HG02623 (cell line): ENCODE results near the gene PPP2R1B.

Experiments used
- ATAC-seq: cut with Tn5 transposase; IDR thresholded peaks from one replicate; pipeline ENCODE4 v1.9.1; 2021; ENCODE audit warnings: moderate library complexity; ENCODE audit not compliant: unreplicated experiment

Gene PPP2R1B

GRCh38 chr11:111698852-111699559 is 67.2 kb downstream of the PPP2R1B start:
- ATAC-seq = no peak

GRCh38 chr11:111697933-111698371 is 68.2 kb downstream of the PPP2R1B start:
- peak; percentile 47 for ATAC-seq

DNA sequence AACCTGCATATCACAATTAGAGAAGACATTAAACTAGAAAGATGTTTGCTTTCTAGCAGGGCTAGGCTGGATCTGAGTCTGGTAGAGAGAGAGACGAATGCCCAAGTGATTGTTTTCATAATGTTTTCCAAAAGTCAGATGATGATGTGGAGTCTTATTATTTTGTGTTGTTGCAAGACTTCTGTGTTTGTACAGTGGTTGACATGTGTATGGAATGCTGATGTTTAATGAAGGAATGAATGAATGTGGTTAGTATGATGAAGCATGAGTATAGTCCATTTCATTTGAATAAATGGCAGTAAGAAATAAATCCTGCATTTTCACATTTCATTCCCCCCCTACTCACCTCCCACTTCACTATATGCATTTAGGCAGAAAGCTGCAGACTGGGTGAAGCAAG is 69.6 kb downstream of the PPP2R1B start:
- no peak for ATAC-seq

GRCh38 chr11:111694851-111695250 is 71.3 kb downstream of the PPP2R1B start:
- no peak for ATAC-seq

GRCh38 chr11:111693224-111693937 is 72.8 kb downstream of the PPP2R1B start:
- no peak for ATAC-seq

DNA sequence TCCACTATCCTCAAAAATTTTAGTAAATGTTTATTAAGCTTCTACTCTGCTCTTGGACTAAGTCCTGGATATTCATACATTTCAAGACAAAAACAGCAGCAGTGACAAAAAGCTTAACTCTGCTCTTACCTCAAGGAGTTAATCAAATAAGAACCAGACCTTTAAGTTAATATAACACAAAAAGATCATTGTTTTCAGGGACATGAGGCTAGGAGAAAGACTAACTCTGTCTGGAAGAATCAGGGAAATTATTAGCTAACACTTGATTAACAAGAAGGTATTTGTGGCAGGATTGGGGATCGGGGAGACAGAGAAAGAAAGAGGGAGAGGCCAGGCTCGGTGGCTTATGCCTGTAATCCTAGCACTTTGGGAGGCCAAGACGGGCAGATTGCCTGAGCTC is 74.4 kb downstream of the PPP2R1B start:
- no peak for ATAC-seq

DNA sequence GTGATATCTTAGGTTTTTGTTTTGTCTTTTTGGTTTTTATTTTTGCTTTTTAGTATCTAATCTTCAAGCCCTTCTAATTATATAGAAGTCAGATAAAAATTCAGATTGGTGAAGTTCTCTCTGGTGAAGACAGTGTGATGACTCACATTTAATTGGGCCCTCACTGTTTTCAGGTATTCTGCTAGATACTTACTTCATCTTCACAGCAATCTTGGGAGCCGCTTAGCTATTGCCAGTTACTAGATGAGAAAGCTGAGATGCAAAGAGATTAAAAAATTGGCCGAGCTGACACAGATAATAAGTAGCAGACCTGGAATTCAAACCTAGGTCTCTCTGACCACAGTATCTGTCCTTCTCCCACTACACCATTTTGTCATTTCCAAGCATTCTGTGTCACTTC is 75.0 kb downstream of the PPP2R1B start:
- no peak for ATAC-seq

GRCh38 chr11:111688013-111688412 is 78.2 kb downstream of the PPP2R1B start:
- no peak for ATAC-seq

DNA sequence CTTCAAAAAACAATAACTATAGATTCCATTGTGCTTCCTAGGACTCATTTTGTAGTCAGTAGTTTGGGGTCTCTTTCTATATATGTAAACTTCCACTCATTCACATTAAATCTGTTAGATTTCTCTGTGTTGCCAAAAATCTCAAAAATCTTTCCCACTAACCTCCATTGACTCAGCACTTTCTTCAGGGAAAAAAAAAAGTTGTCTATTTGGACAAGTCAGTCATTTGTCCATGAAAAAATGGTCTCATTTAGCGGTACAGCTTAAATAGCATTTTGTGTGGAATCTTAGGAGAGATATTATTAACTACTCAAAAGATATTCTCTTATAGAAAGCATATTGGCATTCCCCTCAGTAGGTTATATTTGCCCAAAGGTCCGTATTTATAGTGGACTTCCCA is 81.9 kb downstream of the PPP2R1B start:
- ATAC-seq = no peak

GRCh38 chr11:111683806-111684205 is 82.4 kb downstream of the PPP2R1B start:
- no peak for ATAC-seq

DNA sequence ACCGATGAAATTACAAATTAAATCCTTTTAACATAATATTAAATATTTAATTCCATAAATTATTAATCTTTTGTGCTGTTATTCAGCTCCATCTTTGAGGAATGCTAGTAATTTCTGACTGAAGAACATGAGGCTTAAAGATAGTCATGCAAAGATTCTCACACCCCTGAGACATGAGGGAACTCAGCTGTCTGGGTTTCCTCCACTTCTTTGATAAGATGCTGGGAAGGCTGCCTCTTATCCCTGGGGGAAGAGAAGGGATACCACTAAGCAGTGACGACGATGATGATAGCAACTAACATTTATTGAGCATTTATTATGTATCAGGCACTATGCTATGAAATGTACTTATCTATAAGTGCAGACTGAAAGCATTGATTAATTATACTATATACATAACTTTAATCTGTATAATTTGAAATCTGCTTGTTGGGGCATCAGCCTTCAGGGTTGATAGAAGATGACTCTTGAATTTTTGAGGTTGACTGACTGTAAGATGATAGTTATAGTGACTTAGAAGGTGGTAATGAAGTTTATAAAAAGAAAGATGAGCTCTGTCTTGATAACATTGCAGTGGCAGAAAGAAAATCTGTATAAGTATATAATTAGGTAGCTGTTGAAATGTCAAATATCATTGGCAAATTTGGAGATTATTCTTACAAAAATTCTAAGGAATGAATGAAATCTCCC is 85.6 kb downstream of the PPP2R1B start:
- ATAC-seq = no peak
